Heart left ventricle (tissue), 16 donors: ENCODE measurements around the gene SPRR1A. TPM values are rescaled to one million over a fixed set of nuclear protein-coding genes. Genes with fewer than 3 reads are reported as not detected.

Experiments used
- ATAC-seq, 4 donors: fragments of 200-7000 bp; cut with Tn5 transposase; one replicate each; pipeline ENCODE4 v1.9.1; 2020 to 2022; ENCODE audit warnings: moderate library complexity in 4 of 4, mild to moderate bottlenecking in 3 of 4, moderate number of reproducible peaks in 1 of 4
- DNase-seq, 5 donors: peaks; one replicate each; pipeline ENCODE4 v3.0.0-alpha.2; 2020
- H3K27ac ChIP-seq, 12 donors: fragments of 200-600 bp; sonication (generic) in 4 of 12; one replicate each; pipeline versions ENCODE4 v1.5.0 to v1.8.0; 2016 to 2022; ENCODE audit warnings: mild to moderate bottlenecking in 2 of 12
- H3K27me3 ChIP-seq, 9 donors: fragments of 200-600 bp; sonication (generic) in 2 of 9; one replicate each; pipeline versions ENCODE4 v1.5.1 to v1.8.0; 2016 to 2022; ENCODE audit warnings: mild to moderate bottlenecking in 3 of 9
- H3K36me3 ChIP-seq, 9 donors: fragments of 200-600 bp; sonication (generic) in 2 of 9; one replicate each; pipeline versions ENCODE4 v1.5.0 to v1.8.0; 2018 to 2022; ENCODE audit warnings: mild to moderate bottlenecking in 2 of 9
- H3K4me1 ChIP-seq, 12 donors: fragments of 200-600 bp; sonication (generic) in 4 of 12; one replicate each; pipeline versions ENCODE4 v1.5.0 to v1.8.0; 2016 to 2022; ENCODE audit warnings: mild to moderate bottlenecking in 3 of 12
- H3K4me3 ChIP-seq, 12 donors: fragments of 200-600 bp; sonication (generic) in 4 of 12; one replicate each; pipeline versions ENCODE4 v1.5.0 to v1.8.0; 2017 to 2022; ENCODE audit warnings: mild to moderate bottlenecking in 9 of 12, moderate library complexity in 4 of 12
- H3K9me3 ChIP-seq, 12 donors: fragments of 200-600 bp; sonication (generic) in 4 of 12; one replicate each; pipeline versions ENCODE4 v1.5.0 to v1.8.0; 2016 to 2022; ENCODE audit warnings: mild to moderate bottlenecking in 1 of 12
- CTCF ChIP-seq, 12 donors: fragments of 200-600 bp; sonication (generic) in 4 of 12; IDR thresholded peaks; one replicate each; pipeline versions ENCODE4 v1.5.0 to v1.8.0; 2018 to 2022; ENCODE audit warnings: antibody characterized with exemption in 12 of 12, mild to moderate bottlenecking in 5 of 12
- POLR2A ChIP-seq, 2 donors: fragments of 450-650 bp; IDR thresholded peaks; one replicate each; pipeline ENCODE4 v1.6.1; 2017; ENCODE audit warnings: antibody characterized with exemption in 2 of 2, mild to moderate bottlenecking in 2 of 2, moderate library complexity in 2 of 2
- WGBS, 4 donors: extraction: QIAGEN DNeasy Blood & Tissue Kit in 2 of 4; methylation state at CpG; one replicate each; pipeline versions ENCODE4 v1.1.5 to v1.1.7; 2013 to 2018; 5-methylcytosine and 5-hydroxymethylcytosine counted together
- intact Hi-C, 10 donors: fragments of 100-400 bp; cut with DNase I; formaldehyde crosslinking; loops; one replicate each; pipeline versions ENCODE4 v1.11.1 to v1.14.2; 2022
- long read RNA-seq, 3 donors: library from polyadenylated mRNA; unstranded; transcript quantifications; one replicate each; pipeline ENCODE4 v2.0.0, GENCODE V29; 2020 to 2021
- polyA plus RNA-seq, 2 donors: library from polyadenylated mRNA; stranded (reverse); fragments of 200-250 nt; gene quantifications; one replicate each; pipeline ENCODE4 v1.2.3, GENCODE V29; 2013
- total RNA-seq, 9 donors: library from RNA; depleted of rRNA in 2 of 9; stranded (reverse); fragments of >200 nt in 2 of 9; fragmentation: NEBNext Ultra II Directional in 3 of 9; extraction: Animal tissue kit (Norgen Biotek cat#: 25700) in 3 of 9; gene quantifications; one replicate each; pipeline versions ENCODE4 v1.1.0 to v1.2.4, GENCODE V29; 2016 to 2023
- donor health status: ischemic (EF 13 %, LVEDD 7.1; RV severe dilation, severe dysfunction).
- donor health status: healthy with polysubstance abuse.
- donor health status: DM: no; HTN: yes; CAD: no.
- donor health status: DM: no; HTN: no; CAD: no.
- donor health status: ischemic (EF 25% LVEDD 6.9; RV normal size, moderate dysfunction).
- donor health status: ischemic (EF 25% LVEDD 5.7; RV mildly dilated, moderate dysfunction).
- donor health status: healthy.
- donor health status: DM: yes; HTN: yes; CAD: no.
- donor health status: ischemic (EF 35%, LVEDD 5.7; RV mildly dilated, moderate dysfunction).
- donor health status: nonischemic (EF 11% LVEDD 7.7; RV severe dilation, severe dysfunction).
- donor health status: DM: yes; HTN: yes; CAD: no.
- donor health status: PGD.
- donor health status: ischemic (EF 29% LVEDD 5.4; RV normal size, mild dysfunction).
- donor health status: nonischemic (EF 23%, LVEDD 6.1; RV moderate dilation, normal function).

The SPRR1A gene
- not detected for total RNA-seq
- polyA plus RNA-seq: not detected
- long read RNA-seq, donor 1: 0 reads
- long read RNA-seq, donor 2: 0 reads
- long read RNA-seq, donor 3: 0 reads

- H3K36me3 ChIP-seq: no peaks in the 10 kb centered on the region
- WGBS, 4 donors: 69 to 94% (median 82%) methylated on average over 3 of the region's 3 CpGs
- intact Hi-C loops: no loop called here
- H3K27ac ChIP-seq: no peak within 1 kb of the TSS
- DNase-seq (no peak), ATAC-seq (no peak)
- no peak within 1 kb of the TSS for H3K4me3 ChIP-seq
- TF ChIP-seq POLR2A (IDR thresholded peaks at IDR 0.05) (no peak), CTCF (IDR thresholded peaks at IDR 0.05) (no peak)
- H3K27me3 ChIP-seq: peaks cover 0 to 10% (median 0%) of the 10 kb centered on the region in 9 donors
- H3K4me1 ChIP-seq: no peaks in the 10 kb centered on the region
- no peaks in the 10 kb centered on the region for H3K9me3 ChIP-seq
Measured at GRCh38 chr1:152983743-152984142, at the start of gene SPRR1A. Gene SPRR1A, plus strand, starts transcription at chr1:152984081. Its CDS starts 1,150 bp downstream, at chr1:152985231.

- Histone ChIP-seq H3K4me3 (no peak overlapping the region), H3K27ac (no peak overlapping the region), H3K4me1 (no peaks in the 10 kb centered on the region), H3K9me3 (no peaks in the 10 kb centered on the region), H3K27me3 (no peaks in the 10 kb centered on the region), H3K36me3 (no peaks in the 10 kb centered on the region)
- WGBS, 4 donors: 75 to 86% (median 84%) methylated on average over 1 of the region's 1 CpG
- ATAC-seq (no peak), DNase-seq (no peak)
- TF ChIP-seq POLR2A (IDR thresholded peaks at IDR 0.05): no peak
- TF ChIP-seq CTCF (IDR thresholded peaks at IDR 0.05): no peak
- intact Hi-C loops: no loop called here
Measured at GRCh38 chr1:152940614-152941013, 43.3 kb upstream of the SPRR1A start.

GRCh38 chr1:152941037-152941711, 42.7 kb upstream of the SPRR1A start:
- intact Hi-C loops: no loop called here
- no peak for DNase-seq
- Histone ChIP-seq H3K27ac (no peak overlapping the region), H3K27me3 (no peaks in the 10 kb centered on the region), H3K36me3 (no peaks in the 10 kb centered on the region), H3K9me3 (no peaks in the 10 kb centered on the region), H3K4me1 (no peaks in the 10 kb centered on the region), H3K4me3 (no peak overlapping the region)
- WGBS, 4 donors: 47 to 63% (median 60%) methylated on average over 8 of the region's 8 CpGs
- no peak for ATAC-seq
- TF ChIP-seq POLR2A (IDR thresholded peaks at IDR 0.05): no peak
- no peak for TF ChIP-seq CTCF (IDR thresholded peaks at IDR 0.05)

GRCh38 chr1:152942161-152942560, 41.7 kb upstream of the SPRR1A start:
- Histone ChIP-seq H3K4me3 (no peak overlapping the region), H3K27me3 (no peaks in the 10 kb centered on the region), H3K27ac (no peak overlapping the region), H3K4me1 (no peaks in the 10 kb centered on the region), H3K36me3 (no peaks in the 10 kb centered on the region), H3K9me3 (no peaks in the 10 kb centered on the region)
- 80 to 91% (median 85%) methylated on average over 2 of the region's 2 CpGs for WGBS, 4 donors
- no peak for DNase-seq
- ATAC-seq: no peak
- intact Hi-C loops: no loop called here
- TF ChIP-seq POLR2A (IDR thresholded peaks at IDR 0.05): no peak
- TF ChIP-seq CTCF (IDR thresholded peaks at IDR 0.05): no peak
